Smooth muscle cell (in vitro differentiated cells): ENCODE measurements around the gene LRP3. TPM values are rescaled to one million over a fixed set of nuclear protein-coding genes. Genes with fewer than 3 reads are reported as not detected.

Source experiments
- DNase-seq: peaks from one replicate; lab custom pipeline; 2025; ENCODE audit not compliant: unreplicated experiment; lab: John Stamatoyannopoulos, UW
- H2AFZ ChIP-seq: fragments of 200-600 bp; sonication (generic); 2 replicates; pipeline ENCODE4 v1.6.0; 2016; ENCODE audit warnings: antibody characterized with exemption, low read depth, mild to moderate bottlenecking
- H3F3A ChIP-seq: fragments of 200-600 bp; sonication (generic); 2 replicates; pipeline ENCODE4 v1.6.0; 2017; ENCODE audit warnings: antibody characterized with exemption, low read depth
- H3K27ac ChIP-seq: fragments of 200-600 bp; sonication (generic); 2 replicates; pipeline ENCODE4 v1.5.1; 2016; ENCODE audit warnings: low read depth, mild to moderate bottlenecking
- H3K27me3 ChIP-seq: fragments of 200-600 bp; sonication (generic); 2 replicates; pipeline ENCODE4 v1.6.1; 2016; ENCODE audit warnings: low read depth, mild to moderate bottlenecking
- H3K36me3 ChIP-seq: fragments of 200-600 bp; sonication (generic); 2 replicates; pipeline ENCODE4 v1.5.1; 2016; ENCODE audit warnings: low read depth
- H3K4me1 ChIP-seq: fragments of 200-600 bp; sonication (generic); 2 replicates; pipeline ENCODE4 v1.5.1; 2016; ENCODE audit warnings: low read depth
- H3K4me2 ChIP-seq: fragments of 200-600 bp; sonication (generic); 2 replicates; pipeline ENCODE4 v1.6.0; 2016; ENCODE audit warnings: mild to moderate bottlenecking
- H3K4me3 ChIP-seq: fragments of 200-600 bp; sonication (generic); 2 replicates; pipeline ENCODE4 v1.5.1; 2016; ENCODE audit warnings: mild to moderate bottlenecking
- H3K79me2 ChIP-seq: fragments of 200-600 bp; sonication (generic); 2 replicates; pipeline ENCODE4 v1.6.0; 2016; ENCODE audit warnings: low read depth, mild to moderate bottlenecking
- H3K9ac ChIP-seq: fragments of 200-600 bp; sonication (generic); 2 replicates; pipeline ENCODE4 v1.6.0; 2016; ENCODE audit warnings: low read depth
- H3K9me3 ChIP-seq: fragments of 200-600 bp; sonication (generic); replicated peaks from 2 replicates; pipeline ENCODE4 v1.5.1; 2016; ENCODE audit warnings: low read depth
- H4K20me1 ChIP-seq: fragments of 200-600 bp; sonication (generic); 2 replicates; pipeline ENCODE4 v1.6.0; 2016; ENCODE audit warnings: low read depth
- CTCF ChIP-seq: fragments of 200-600 bp; sonication (generic); IDR thresholded peaks from 2 replicates; pipeline ENCODE4 v1.5.1; 2017; ENCODE audit warnings: borderline replicate concordance, mild to moderate bottlenecking, antibody characterized with exemption; ENCODE audit not compliant: insufficient read depth, poor library complexity, severe bottlenecking
- WGBS: methylation state at CpG from one replicate; pipeline ENCODE4 v1.1.7; 2016; ENCODE audit warnings: low lambda C conversion rate; 5-methylcytosine and 5-hydroxymethylcytosine counted together
- polyA plus RNA-seq: library from polyadenylated mRNA; unstranded; fragments of >200 nt; fragmentation: Nextera tagmentation; extraction: Ambion mirVana; gene quantifications from 2 replicates; pipeline ENCODE4 v1.2.1, GENCODE V29; 2016
- total RNA-seq: library from RNA; depleted of rRNA; stranded (reverse); fragments of >200 nt; gene quantifications from 2 replicates; pipeline ENCODE4 v1.2.3, GENCODE V29; 2014

Gene LRP3
- total and polyA plus RNA-seq, 2 experiments from 2014 or later = 13.5 to 30.5 TPM

GRCh38 chr19:33224694-33225457 is 30.7 kb downstream of the LRP3 start:
- DNase-seq = no peak
- 74% methylated on average over 15 of the region's 18 CpGs for WGBS

GRCh38 chr19:33225458-33225926 is 31.4 kb downstream of the LRP3 start, which contains the start of gene SLC7A10:
TSS of gene SLC7A10 (minus strand) at chr19:33225850. CDS start at chr19:33225703, 147 bp downstream.
- Histone ChIP-seq H3F3A (no peaks in the 10 kb centered on the region), H3K27ac (no peak within 1 kb of the TSS), H3K4me3 (peak within 1 kb of the TSS; percentile 36), H3K9ac (no peak within 1 kb of the TSS), H3K4me2 (peak within 1 kb of the TSS; percentile 74), H3K4me1 (no peaks in the 10 kb centered on the region), H4K20me1 (no peaks in the 10 kb centered on the region), H3K9me3 (peaks cover 9% of the 10 kb centered on the region), H3K36me3 (no peaks in the 10 kb centered on the region), H3K27me3 (peaks cover 63% of the 10 kb centered on the region), H3K79me2 (no peaks in the 10 kb centered on the region), H2AFZ (no peak within 1 kb of the TSS)
- no peak for DNase-seq
- no peak for TF ChIP-seq CTCF
- WGBS = 17% methylated on average over 21 of the region's 62 CpGs

More at GRCh38 chr19:33224694-33225457, 30.7 kb downstream of the LRP3 start:
- H3K9me3 ChIP-seq = peaks cover 9% of the 10 kb centered on the region
- H3K9ac ChIP-seq = no peak overlapping the region
- peaks cover 63% of the 10 kb centered on the region for H3K27me3 ChIP-seq
- H3K27ac ChIP-seq = no peak overlapping the region
- TF ChIP-seq CTCF = no peak
- no peaks in the 10 kb centered on the region for H3K4me1 ChIP-seq
- peak overlapping the region; percentile 72 for H3K4me2 ChIP-seq
- no peaks in the 10 kb centered on the region for H4K20me1 ChIP-seq
- H3K79me2 ChIP-seq = no peaks in the 10 kb centered on the region
- no peaks in the 10 kb centered on the region for H3K36me3 ChIP-seq
- no peaks in the 10 kb centered on the region for H3F3A ChIP-seq
- peak overlapping the region; percentile 34 for H3K4me3 ChIP-seq
- H2AFZ ChIP-seq = no peak overlapping the region

- DNase-seq = no peak
- Histone ChIP-seq H3K36me3 (no peaks in the 10 kb centered on the region), H3K4me3 (peak overlapping the region; percentile 36), H3K4me2 (peak overlapping the region; percentile 74), H3K27me3 (peaks cover 64% of the 10 kb centered on the region), H4K20me1 (no peaks in the 10 kb centered on the region), H3K27ac (no peak overlapping the region), H3F3A (no peaks in the 10 kb centered on the region), H3K9me3 (peaks cover 9% of the 10 kb centered on the region), H3K4me1 (no peaks in the 10 kb centered on the region), H3K9ac (no peak overlapping the region), H2AFZ (no peak overlapping the region), H3K79me2 (no peaks in the 10 kb centered on the region)
- WGBS = 8% methylated on average over 20 of the region's 66 CpGs
- TF ChIP-seq CTCF = no peak
These were observed 32.6 kb downstream of the LRP3 start for GRCh38 chr19:33226550-33227241.
